Karpas-422 (cell line): Measurements from ENCODE around the gene AIFM2. TPM values are rescaled to one million over a fixed set of nuclear protein-coding genes. Genes with fewer than 3 reads are reported as not detected.
"Not testable (repeated sequence)": the region's sequence is repeated elsewhere in the genome, so short reads cannot be mapped to it uniquely, and the experiment has no call there.

ENCODE experiments used
- DNase-seq: peaks from one replicate; pipeline ENCODE4 v3.0.0-alpha.2; 2015
- H2AFZ ChIP-seq: fragments of 200-600 bp; sonication (generic); 2 replicates; pipeline ENCODE4 v1.6.1; 2014; ENCODE audit warnings: antibody characterized with exemption, low read length, mixed read lengths
- H3K27ac ChIP-seq: fragments of 200-600 bp; sonication (generic); 2 replicates; pipeline ENCODE4 v1.5.1; 2014; ENCODE audit warnings: mild to moderate bottlenecking, low read length, moderate library complexity
- H3K27me3 ChIP-seq: fragments of 200-600 bp; sonication (generic); 2 replicates; pipeline ENCODE4 v1.6.1; 2014; ENCODE audit warnings: low read length, mixed read lengths
- H3K36me3 ChIP-seq: fragments of 200-600 bp; sonication (generic); 2 replicates; pipeline ENCODE4 v1.6.1; 2014; ENCODE audit warnings: low read length, mixed read lengths; ENCODE audit not compliant: insufficient read depth
- H3K4me1 ChIP-seq: fragments of 200-600 bp; sonication (generic); 2 replicates; pipeline ENCODE4 v1.6.1; 2014; ENCODE audit warnings: mild to moderate bottlenecking, low read length, mixed read lengths
- H3K4me2 ChIP-seq: fragments of 200-600 bp; sonication (generic); 2 replicates; pipeline ENCODE4 v1.6.1; 2014; ENCODE audit warnings: low read length, low read depth, mild to moderate bottlenecking; ENCODE audit not compliant: poor library complexity, severe bottlenecking
- H3K4me3 ChIP-seq: fragments of 200-600 bp; sonication (generic); 2 replicates; pipeline ENCODE4 v1.5.1; 2014; ENCODE audit warnings: mild to moderate bottlenecking, antibody characterized with exemption, low read length, mixed read lengths
- H3K79me2 ChIP-seq: fragments of 200-600 bp; sonication (generic); 2 replicates; pipeline ENCODE4 v1.6.1; 2014; ENCODE audit warnings: mild to moderate bottlenecking, low read length, mixed read lengths
- H3K9ac ChIP-seq: fragments of 200-600 bp; sonication (generic); 2 replicates; pipeline ENCODE4 v1.6.0; 2014; ENCODE audit warnings: low read length
- H3K9me2 ChIP-seq: fragments of 200-600 bp; sonication (generic), shearing (Covaris generic); replicated peaks from 2 replicates; pipeline ENCODE4 v1.6.0; 2014; ENCODE audit warnings: mild to moderate bottlenecking, low read length, moderate library complexity; ENCODE audit not compliant: insufficient read depth
- H3K9me3 ChIP-seq: fragments of 300-700, 200-600 bp; sonication (generic); 2 replicates; pipeline ENCODE4 v1.6.1; 2014; ENCODE audit warnings: low read length, mixed read lengths
- H4K20me1 ChIP-seq: fragments of 200-600 bp; sonication (generic); 2 replicates; pipeline ENCODE4 v1.6.1; 2014; ENCODE audit warnings: mild to moderate bottlenecking, antibody characterized with exemption, low read length, low read depth; ENCODE audit not compliant: insufficient read depth
- total RNA-seq: library from RNA; depleted of rRNA; stranded (reverse); fragments of >200 nt; shearing (Covaris generic); gene quantifications from 2 replicates; pipeline ENCODE4 v1.2.3, GENCODE V29; 2014; ENCODE audit warnings: low replicate concordance; rRNA removed

The AIFM2 gene
- total RNA-seq, result 5.7 and 8.9 TPM in 2 replicates

- Histone ChIP-seq H3K27ac (peak within 1 kb of the TSS; percentile 76), H2AFZ (peak within 1 kb of the TSS; percentile 86)
Measured at GRCh38 chr10:70132098-70133029, at the start of gene AIFM2. TSS of gene AIFM2 (minus strand) at chr10:70132825. CDS start at chr10:70124084, 8,741 bp downstream.

GRCh38 chr10:70179209-70179608, 46.6 kb upstream of the AIFM2 start:
- not testable (repeated sequence) for H4K20me1 ChIP-seq, H3K9me3 ChIP-seq, H3K27me3 ChIP-seq, H3K4me1 ChIP-seq, H3K9me2 ChIP-seq, H3K9ac ChIP-seq, DNase-seq, H2AFZ ChIP-seq, H3K36me3 ChIP-seq, H3K4me2 ChIP-seq, H3K4me3 ChIP-seq, H3K79me2 ChIP-seq, H3K27ac ChIP-seq

More at GRCh38 chr10:70132098-70133029, at the start of gene AIFM2:
- H3K4me2 ChIP-seq, result peak within 1 kb of the TSS; percentile 98
- peaks cover 29% of the 10 kb centered on the region for H3K4me1 ChIP-seq
- DNase-seq, result peak; percentile 85
- no peaks in the 10 kb centered on the region for H3K9me3 ChIP-seq
- peak within 1 kb of the TSS; percentile 89 for H3K9ac ChIP-seq
- H3K9me2 ChIP-seq, result no peaks in the 10 kb centered on the region
- H3K27me3 ChIP-seq, result no peaks in the 10 kb centered on the region
- peak within 1 kb of the TSS; percentile 92 for H3K4me3 ChIP-seq
- no peaks in the 10 kb centered on the region for H4K20me1 ChIP-seq
- peaks cover 7% of the 10 kb centered on the region; the same call in 1 of the 2 replicates for H3K36me3 ChIP-seq
- H3K79me2 ChIP-seq, result peaks cover 40% of the 10 kb centered on the region

- no peaks in the 10 kb centered on the region for H4K20me1 ChIP-seq
- H3K79me2 ChIP-seq, result no peaks in the 10 kb centered on the region
- no peak for DNase-seq
- H3K36me3 ChIP-seq, result no peaks in the 10 kb centered on the region
- no peaks in the 10 kb centered on the region for H3K9me3 ChIP-seq
- H3K27me3 ChIP-seq, result no peaks in the 10 kb centered on the region
- H3K9ac ChIP-seq, result no peak overlapping the region
- H3K27ac ChIP-seq, result no peak overlapping the region
- no peak overlapping the region for H3K4me2 ChIP-seq
- peaks cover 8% of the 10 kb centered on the region for H3K4me1 ChIP-seq
- no peak overlapping the region for H3K4me3 ChIP-seq
- no peaks in the 10 kb centered on the region for H3K9me2 ChIP-seq
- H2AFZ ChIP-seq, result no peak overlapping the region
Measured at GRCh38 chr10:70178139-70178725, 45.6 kb upstream of the AIFM2 start.

- Histone ChIP-seq H3K27me3 (no peaks in the 10 kb centered on the region), H3K9me2 (no peaks in the 10 kb centered on the region), H4K20me1 (no peaks in the 10 kb centered on the region), H3K79me2 (no peaks in the 10 kb centered on the region), H3K36me3 (no peaks in the 10 kb centered on the region), H3K27ac (no peak overlapping the region), H3K4me1 (peaks cover 10% of the 10 kb centered on the region), H3K4me3 (no peak overlapping the region), H3K4me2 (no peak overlapping the region), H2AFZ (no peak overlapping the region), H3K9ac (no peak overlapping the region), H3K9me3 (no peaks in the 10 kb centered on the region)
- no peak for DNase-seq
Measured at GRCh38 chr10:70176441-70176840, 43.8 kb upstream of the AIFM2 start.

GRCh38 chr10:70175516-70175915, 42.9 kb upstream of the AIFM2 start:
- Histone ChIP-seq H3K27ac (no peak overlapping the region), H3K4me3 (no peak overlapping the region), H3K4me2 (no peak overlapping the region), H3K9me2 (no peaks in the 10 kb centered on the region), H4K20me1 (no peaks in the 10 kb centered on the region), H3K4me1 (peaks cover 16% of the 10 kb centered on the region), H3K9me3 (no peaks in the 10 kb centered on the region), H3K27me3 (no peaks in the 10 kb centered on the region), H3K9ac (no peak overlapping the region), H2AFZ (no peak overlapping the region), H3K79me2 (0 out of 2 replicates have a peak, but pooled peaks cover 4% of the 10 kb centered on the region), H3K36me3 (no peaks in the 10 kb centered on the region)
- DNase-seq, result no peak

GRCh38 chr10:70174058-70174741, 41.6 kb upstream of the AIFM2 start:
- H3K9me2 ChIP-seq, result no peaks in the 10 kb centered on the region
- DNase-seq, result peak; percentile 71
- H3K4me1 ChIP-seq, result peaks cover 18% of the 10 kb centered on the region
- 0 out of 2 replicates have a peak overlapping the region, but pooled peaks have one; percentile 16 for H3K4me3 ChIP-seq
- no peaks in the 10 kb centered on the region for H3K27me3 ChIP-seq
- no peak overlapping the region for H3K27ac ChIP-seq
- peaks cover 15% of the 10 kb centered on the region for H3K79me2 ChIP-seq
- H4K20me1 ChIP-seq, result peaks cover 8% of the 10 kb centered on the region
- H2AFZ ChIP-seq, result peak overlapping the region; percentile 59
- H3K4me2 ChIP-seq, result peak overlapping the region; percentile 4
- H3K36me3 ChIP-seq, result no peaks in the 10 kb centered on the region
- no peak overlapping the region for H3K9ac ChIP-seq
- no peaks in the 10 kb centered on the region for H3K9me3 ChIP-seq

- H3K9me3 ChIP-seq, result no peaks in the 10 kb centered on the region
- peak overlapping the region; percentile 96 for H3K9ac ChIP-seq
- peaks cover 19% of the 10 kb centered on the region for H3K36me3 ChIP-seq
- peak overlapping the region; percentile 86 for H3K4me3 ChIP-seq
- H3K27ac ChIP-seq, result no peak overlapping the region; the same call in 1 of the 2 replicates
- H3K79me2 ChIP-seq, result peaks cover 58% of the 10 kb centered on the region
- peaks cover 59% of the 10 kb centered on the region for H3K4me1 ChIP-seq
- no peak overlapping the region for H2AFZ ChIP-seq
- no peaks in the 10 kb centered on the region for H3K9me2 ChIP-seq
- DNase-seq, result no peak
- peaks cover 29% of the 10 kb centered on the region for H4K20me1 ChIP-seq
- H3K4me2 ChIP-seq, result peak overlapping the region; percentile 88
- H3K27me3 ChIP-seq, result no peaks in the 10 kb centered on the region
Measured at GRCh38 chr10:70169649-70170364, 37.2 kb upstream of the AIFM2 start.
